Measurements from ENCODE around the gene RCL1. TPM values are rescaled to one million over a fixed set of nuclear protein-coding genes. Genes with fewer than 3 reads are reported as not detected.

The RCL1 gene
- total RNA-seq, 1 donor from 2014 or later, result 23.4 TPM

GRCh38 chr9:4832786-4833579 is 40.2 kb downstream of the RCL1 start:
- no peak overlapping the region for H3K4me3 ChIP-seq (ENCODE audit: low read depth, low read length)
- TF ChIP-seq, protein P1, sequence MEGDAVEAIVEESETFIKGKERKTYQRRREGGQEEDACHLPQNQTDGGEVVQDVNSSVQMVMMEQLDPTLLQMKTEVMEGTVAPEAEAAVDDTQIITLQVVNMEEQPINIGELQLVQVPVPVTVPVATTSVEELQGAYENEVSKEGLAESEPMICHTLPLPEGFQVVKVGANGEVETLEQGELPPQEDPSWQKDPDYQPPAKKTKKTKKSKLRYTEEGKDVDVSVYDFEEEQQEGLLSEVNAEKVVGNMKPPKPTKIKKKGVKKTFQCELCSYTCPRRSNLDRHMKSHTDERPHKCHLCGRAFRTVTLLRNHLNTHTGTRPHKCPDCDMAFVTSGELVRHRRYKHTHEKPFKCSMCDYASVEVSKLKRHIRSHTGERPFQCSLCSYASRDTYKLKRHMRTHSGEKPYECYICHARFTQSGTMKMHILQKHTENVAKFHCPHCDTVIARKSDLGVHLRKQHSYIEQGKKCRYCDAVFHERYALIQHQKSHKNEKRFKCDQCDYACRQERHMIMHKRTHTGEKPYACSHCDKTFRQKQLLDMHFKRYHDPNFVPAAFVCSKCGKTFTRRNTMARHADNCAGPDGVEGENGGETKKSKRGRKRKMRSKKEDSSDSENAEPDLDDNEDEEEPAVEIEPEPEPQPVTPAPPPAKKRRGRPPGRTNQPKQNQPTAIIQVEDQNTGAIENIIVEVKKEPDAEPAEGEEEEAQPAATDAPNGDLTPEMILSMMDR (conservative IDR thresholded peaks at IDR 0.05; ENCODE audit: low read depth, low read length), result no peak
- DNase-seq (ENCODE audit: low read depth), result peak; percentile 99

GRCh38 chr9:4833781-4834560 is 41.2 kb downstream of the RCL1 start:
- H3K4me3 ChIP-seq (ENCODE audit: low read depth, low read length), result no peak overlapping the region
- TF ChIP-seq, protein P1 (conservative IDR thresholded peaks at IDR 0.05; ENCODE audit: low read depth, low read length), result no peak
- DNase-seq (ENCODE audit: low read depth), result no peak

DNA sequence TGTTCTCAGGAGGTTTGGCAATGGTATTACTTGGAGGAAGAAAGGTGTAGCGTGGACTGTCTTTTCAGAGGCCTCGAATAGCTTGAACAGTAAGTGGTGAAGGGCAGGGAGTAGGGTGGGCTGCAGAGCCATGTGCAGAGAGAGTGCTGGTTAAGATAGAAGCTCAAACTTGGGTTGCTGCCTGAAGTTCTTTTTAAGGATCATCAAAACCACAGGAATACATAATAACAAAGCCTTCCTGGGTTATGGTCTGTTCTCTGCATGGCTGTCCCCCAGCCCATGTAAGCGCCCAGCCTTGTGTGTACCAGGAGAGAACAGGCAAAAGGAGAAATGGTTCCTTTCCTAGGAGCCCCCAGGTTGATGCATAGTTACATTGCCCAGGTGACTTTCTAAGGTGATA is 43.9 kb downstream of the RCL1 start:
- no peak for DNase-seq (ENCODE audit: low read depth)
- no peak overlapping the region for H3K4me3 ChIP-seq (ENCODE audit: low read depth, low read length)
- TF ChIP-seq, protein P1 (conservative IDR thresholded peaks at IDR 0.05; ENCODE audit: low read depth, low read length), result no peak

DNA sequence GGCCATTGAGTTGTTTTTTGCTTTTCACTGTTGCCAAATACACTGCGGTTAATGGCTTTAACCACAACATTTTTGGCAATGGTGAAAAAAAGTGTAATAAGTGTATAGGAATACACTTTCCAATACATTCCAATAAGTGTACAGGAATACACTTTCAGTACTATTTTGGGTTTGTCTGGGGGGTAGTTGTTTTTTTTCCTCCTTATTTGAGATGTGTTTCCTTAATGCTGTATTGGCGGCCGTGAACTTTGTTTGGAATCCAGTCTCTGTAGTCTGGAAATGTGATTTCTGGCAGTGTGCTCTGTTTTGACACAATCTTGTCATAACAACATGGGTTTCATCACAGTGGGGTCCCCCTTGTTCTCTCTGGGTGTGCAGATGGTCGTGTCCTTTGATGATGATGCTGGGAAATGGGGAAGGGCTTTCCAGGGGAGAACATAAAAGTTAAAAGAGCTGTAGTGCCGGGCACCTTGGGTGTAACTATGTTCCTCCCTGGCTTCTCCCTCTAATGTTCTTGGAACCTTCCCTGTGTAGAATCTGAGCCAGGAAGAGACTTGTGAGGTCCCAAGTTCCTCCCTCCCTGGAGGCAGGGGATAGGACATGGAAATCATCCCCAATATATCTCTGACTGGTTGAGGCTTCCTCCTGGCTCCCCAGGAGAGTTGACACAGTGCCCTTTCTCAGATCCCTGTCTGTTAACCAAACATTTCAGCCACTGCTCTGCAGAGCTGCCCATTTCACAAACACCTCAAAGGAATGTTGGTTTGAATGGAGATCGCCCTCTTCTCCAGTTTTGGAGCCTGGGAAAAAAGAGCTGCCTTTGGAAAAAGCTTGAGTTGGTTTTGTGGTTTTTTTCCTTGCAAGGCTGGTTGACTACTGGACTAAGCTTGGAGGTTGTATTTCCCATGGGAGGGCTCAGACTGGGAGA is 44.8 kb downstream of the RCL1 start:
- DNase-seq (ENCODE audit: low read depth), result no peak
- no peak overlapping the region for H3K4me3 ChIP-seq (ENCODE audit: low read depth, low read length)
- TF ChIP-seq, protein P1 (conservative IDR thresholded peaks at IDR 0.05; ENCODE audit: low read depth, low read length), result no peak

DNA sequence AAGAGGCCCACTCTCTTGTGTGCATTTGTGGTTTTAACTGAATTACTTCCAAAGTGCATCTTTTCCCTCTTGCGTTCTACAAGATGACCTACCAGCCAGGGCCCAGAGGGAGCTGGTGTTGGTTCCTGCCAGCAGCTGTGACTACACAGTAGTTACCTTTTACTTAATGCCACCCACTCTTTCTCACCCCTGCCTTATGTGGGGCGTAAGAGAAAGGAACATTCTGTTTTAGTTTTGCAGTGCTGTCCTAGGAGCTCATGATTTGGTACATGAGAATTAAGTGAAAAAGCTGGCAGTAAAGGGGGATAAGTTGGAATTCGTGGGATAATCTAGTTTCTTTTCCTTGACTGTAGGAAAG is 45.4 kb downstream of the RCL1 start:
- TF ChIP-seq, protein P1 (conservative IDR thresholded peaks at IDR 0.05; ENCODE audit: low read depth, low read length), result no peak
- H3K4me3 ChIP-seq (ENCODE audit: low read depth, low read length), result no peak overlapping the region
- no peak for DNase-seq (ENCODE audit: low read depth)

DNA sequence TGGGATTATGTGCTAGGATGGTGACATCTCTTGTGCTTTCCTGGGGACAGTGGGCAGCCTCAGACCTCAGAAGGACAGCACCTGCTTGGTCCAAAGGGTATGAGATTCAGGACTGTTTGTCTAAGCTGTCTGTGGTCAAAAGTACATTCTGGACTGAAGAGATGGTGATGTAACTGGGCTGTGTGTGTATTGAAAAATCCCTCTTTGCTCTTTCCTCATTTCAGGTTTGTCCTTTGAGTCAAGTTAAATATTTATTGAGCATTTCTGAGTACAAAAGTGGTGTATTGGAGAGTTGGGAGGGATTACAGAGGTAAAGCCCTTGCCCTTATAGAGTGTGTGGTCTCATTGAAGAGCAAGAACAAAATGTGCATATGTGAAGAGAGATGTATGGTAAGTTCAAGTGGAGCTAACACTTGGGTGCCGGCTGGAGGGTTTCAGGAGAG is 46.7 kb downstream of the RCL1 start:
- DNase-seq (ENCODE audit: low read depth), result no peak
- TF ChIP-seq, protein P1 (conservative IDR thresholded peaks at IDR 0.05; ENCODE audit: low read depth, low read length), result no peak
- no peak overlapping the region for H3K4me3 ChIP-seq (ENCODE audit: low read depth, low read length)
